ENCODE data around the gene COTL1.

- TF ChIP-seq, protein P1, sequence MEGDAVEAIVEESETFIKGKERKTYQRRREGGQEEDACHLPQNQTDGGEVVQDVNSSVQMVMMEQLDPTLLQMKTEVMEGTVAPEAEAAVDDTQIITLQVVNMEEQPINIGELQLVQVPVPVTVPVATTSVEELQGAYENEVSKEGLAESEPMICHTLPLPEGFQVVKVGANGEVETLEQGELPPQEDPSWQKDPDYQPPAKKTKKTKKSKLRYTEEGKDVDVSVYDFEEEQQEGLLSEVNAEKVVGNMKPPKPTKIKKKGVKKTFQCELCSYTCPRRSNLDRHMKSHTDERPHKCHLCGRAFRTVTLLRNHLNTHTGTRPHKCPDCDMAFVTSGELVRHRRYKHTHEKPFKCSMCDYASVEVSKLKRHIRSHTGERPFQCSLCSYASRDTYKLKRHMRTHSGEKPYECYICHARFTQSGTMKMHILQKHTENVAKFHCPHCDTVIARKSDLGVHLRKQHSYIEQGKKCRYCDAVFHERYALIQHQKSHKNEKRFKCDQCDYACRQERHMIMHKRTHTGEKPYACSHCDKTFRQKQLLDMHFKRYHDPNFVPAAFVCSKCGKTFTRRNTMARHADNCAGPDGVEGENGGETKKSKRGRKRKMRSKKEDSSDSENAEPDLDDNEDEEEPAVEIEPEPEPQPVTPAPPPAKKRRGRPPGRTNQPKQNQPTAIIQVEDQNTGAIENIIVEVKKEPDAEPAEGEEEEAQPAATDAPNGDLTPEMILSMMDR (IDR thresholded peaks at IDR 0.05): no peak
- TF ChIP-seq POLR2A (IDR thresholded peaks at IDR 0.05) (no peak), EP300 (IDR thresholded peaks at IDR 0.05) (no peak)
Observed at GRCh38 chr16:84518804-84519341, 99.0 kb downstream of the COTL1 start.
